HuH-7 (cell line): Measurements from ENCODE around the gene ASXL1.

ENCODE experiments used
- DNase-seq: peaks from one replicate; pipeline ENCODE4 v3.0.0; 2011; ENCODE audit warnings: low spot score

The ASXL1 gene

GRCh38 chr20:32411955-32412706 is 54.0 kb downstream of the ASXL1 start:
- DNase-seq, result no peak

GRCh38 chr20:32415494-32415893 is 57.4 kb downstream of the ASXL1 start:
- no peak for DNase-seq

- no peak for DNase-seq
These were observed 58.1 kb downstream of the ASXL1 start for GRCh38 chr20:32416206-32416605.

GRCh38 chr20:32418376-32418775 is 60.2 kb downstream of the ASXL1 start:
- DNase-seq, result no peak

DNA sequence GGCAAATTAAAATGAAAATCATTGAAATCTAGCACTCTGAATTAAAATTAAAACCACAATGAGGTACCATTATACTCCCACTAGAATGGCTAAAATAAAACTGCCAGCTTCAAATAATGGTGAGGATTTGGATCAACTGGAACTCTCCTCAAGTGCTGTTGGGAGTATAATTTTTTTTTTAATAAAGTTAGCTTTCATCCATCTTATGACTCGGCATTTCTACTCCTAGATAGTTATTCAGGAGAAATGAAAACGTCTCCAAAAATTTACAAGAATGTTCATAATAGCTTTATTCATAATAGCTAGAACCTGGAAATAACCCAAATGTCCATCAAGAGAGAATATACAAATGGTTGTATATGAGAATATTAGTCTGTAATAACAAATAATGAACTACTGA is 63.2 kb downstream of the ASXL1 start:
- DNase-seq, result no peak

DNA sequence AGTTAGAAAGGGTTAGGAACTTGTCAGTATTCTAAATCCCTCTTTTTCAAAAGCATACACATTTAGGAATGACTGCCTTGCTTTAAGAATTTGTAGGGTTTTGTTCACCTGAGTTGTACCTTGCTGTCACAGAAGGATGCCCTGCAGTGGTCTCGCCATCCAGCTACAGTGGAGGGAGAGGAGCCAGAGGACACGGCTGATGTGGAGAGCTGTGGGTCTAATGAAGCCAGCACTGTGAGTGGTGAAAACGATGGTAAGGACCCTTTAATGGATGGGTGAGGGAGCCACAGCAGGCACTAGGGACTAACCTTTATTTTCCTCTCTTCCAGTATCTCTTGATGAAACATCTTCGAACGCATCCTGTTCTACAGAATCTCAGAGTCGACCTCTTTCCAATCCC is 69.9 kb downstream of the ASXL1 start:
- peak; percentile 7 for DNase-seq

DNA sequence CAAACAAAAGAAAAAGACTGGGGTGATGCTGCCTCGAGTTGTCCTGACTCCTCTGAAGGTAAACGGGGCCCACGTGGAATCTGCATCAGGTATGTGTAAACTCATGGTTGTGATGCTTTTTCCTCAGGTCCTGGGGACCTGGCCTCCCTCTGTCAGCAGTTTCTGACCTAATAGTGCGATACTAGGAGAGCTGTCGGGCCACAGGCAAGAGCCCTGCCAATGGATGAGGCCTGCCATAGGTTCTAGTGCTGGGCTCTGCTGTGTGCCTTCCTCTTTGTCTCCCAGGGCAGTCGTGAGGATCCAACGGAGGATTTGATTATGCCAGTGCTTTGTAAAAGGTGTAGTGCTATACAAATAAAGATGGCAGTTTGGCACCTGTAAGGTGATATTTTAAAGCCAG is 71.2 kb downstream of the ASXL1 start:
- peak; percentile 5 for DNase-seq

DNA sequence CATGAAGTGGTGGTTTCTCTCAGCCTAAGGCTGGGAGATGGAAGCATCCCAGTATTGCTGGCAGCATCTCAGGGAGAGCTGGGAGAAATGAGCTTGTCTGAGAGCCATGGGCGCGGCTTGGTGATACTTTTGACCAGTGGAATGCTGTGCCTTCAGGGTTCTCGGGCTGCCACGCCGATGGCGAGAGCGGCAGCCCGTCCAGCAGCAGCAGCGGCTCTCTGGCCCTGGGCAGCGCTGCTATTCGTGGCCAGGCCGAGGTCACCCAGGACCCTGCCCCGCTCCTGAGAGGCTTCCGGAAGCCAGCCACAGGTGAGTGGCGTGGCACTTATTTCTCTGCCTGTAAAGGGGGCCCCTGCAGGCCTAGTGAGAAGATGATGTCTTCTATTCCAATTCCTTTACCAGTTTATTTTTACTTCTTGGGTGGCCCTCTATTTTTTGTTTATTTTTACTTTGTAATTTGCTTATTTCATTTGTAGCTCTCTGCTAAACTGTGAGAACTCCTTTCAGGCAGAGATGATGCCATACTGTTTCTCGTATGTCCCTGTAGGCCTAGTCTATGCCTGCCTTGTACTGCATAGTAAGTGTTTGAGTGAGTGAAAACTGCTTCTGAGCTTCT is 71.7 kb downstream of the ASXL1 start:
- peak; percentile 3 for DNase-seq

GRCh38 chr20:32431457-32431856 is 73.3 kb downstream of the ASXL1 start:
- DNase-seq, result no peak

DNA sequence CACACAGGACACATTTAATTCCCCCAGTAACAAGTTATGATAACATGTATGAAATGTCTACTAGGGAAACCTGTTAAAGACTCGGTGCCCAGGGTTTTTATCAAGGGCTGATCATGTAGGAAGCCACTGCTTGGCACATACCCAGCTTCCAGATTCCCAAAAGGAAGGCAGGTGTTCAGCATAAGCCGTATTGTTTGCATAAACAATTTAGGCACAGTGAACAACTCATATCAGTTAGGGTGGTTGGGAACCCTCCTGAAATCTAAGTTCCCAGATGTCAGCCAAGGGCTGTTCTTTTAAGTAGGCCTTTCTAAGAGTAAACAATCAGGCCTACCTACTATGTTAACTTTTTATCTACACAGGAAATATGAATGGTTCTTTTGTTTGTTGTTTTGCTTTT is 74.1 kb downstream of the ASXL1 start:
- peak; percentile 3 for DNase-seq

DNA sequence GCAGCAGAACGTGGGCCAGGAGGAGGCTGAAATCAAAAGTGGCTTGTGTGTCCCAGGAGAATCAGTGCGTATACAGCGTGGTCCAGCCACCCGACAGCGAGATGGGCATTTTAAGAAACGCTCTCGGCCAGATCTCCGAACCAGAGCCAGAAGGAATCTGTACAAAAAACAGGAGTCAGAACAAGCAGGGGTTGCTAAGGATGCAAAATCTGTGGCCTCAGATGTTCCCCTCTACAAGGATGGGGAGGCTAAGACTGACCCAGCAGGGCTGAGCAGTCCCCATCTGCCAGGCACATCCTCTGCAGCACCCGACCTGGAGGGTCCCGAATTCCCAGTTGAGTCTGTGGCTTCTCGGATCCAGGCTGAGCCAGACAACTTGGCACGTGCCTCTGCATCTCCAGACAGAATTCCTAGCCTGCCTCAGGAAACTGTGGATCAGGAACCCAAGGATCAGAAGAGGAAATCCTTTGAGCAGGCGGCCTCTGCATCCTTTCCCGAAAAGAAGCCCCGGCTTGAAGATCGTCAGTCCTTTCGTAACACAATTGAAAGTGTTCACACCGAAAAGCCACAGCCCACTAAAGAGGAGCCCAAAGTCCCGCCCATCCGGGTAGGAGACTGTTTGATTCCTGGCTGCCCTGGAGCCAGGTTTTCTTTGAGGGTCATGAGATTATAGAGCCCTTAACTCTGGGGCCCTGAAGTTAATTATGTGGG is 75.3 kb downstream of the ASXL1 start:
- peak; percentile 17 for DNase-seq

- DNase-seq, result no peak
These were observed 76.3 kb downstream of the ASXL1 start for GRCh38 chr20:32434434-32434833.

GRCh38 chr20:32435449-32436107 is 77.4 kb downstream of the ASXL1 start:
- DNase-seq, result no peak

- no peak for DNase-seq
These were observed 78.2 kb downstream of the ASXL1 start for GRCh38 chr20:32436142-32436861.

DNA sequence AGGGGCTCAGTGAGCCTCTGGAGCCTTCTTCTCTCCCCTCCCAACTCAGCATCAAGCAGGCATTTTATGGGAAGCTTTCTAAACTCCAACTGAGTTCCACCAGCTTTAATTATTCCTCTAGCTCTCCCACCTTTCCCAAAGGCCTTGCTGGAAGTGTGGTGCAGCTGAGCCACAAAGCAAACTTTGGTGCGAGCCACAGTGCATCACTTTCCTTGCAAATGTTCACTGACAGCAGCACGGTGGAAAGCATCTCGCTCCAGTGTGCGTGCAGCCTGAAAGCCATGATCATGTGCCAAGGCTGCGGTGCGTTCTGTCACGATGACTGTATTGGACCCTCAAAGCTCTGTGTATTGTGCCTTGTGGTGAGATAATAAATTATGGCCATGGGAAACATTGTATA is 78.8 kb downstream of the ASXL1 start:
- DNase-seq, result no peak

GRCh38 chr20:32437391-32438074 is 79.4 kb downstream of the ASXL1 start:
- no peak for DNase-seq

GRCh38 chr20:32438331-32438858 is 80.3 kb downstream of the ASXL1 start:
- DNase-seq, result no peak

DNA sequence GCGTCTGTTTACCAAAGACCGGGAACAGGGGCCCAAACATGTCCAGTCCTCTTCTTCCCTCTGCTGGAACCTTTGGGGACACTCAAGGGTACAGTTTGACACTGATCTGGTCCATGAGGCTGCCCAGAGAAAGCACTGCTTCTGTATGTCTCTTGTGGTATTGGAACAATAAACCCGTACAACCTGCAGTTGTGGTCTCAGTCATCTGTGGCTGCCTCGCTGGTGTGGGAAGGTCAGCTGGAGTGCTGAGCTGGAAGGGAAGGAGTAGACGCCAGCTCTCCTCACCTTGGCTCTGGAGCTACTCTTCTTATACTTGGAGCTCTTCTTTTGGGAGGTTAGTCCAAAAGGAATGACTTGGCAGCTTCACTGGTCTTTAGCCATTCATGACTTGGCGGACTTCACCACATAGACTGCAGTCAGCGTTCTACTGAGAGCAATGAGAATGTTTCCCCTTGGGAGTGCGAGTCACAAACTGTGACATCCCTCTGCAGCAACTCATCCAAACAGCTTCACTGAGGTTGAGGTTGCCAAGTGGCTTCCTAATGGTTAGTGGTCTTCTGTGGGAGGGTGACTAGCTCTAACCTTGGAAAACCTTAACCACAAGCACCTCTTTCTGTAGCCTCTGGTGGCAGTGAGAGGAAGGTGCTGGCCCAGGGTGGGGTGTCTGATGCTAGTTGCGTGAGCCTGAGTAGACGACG is 81.2 kb downstream of the ASXL1 start:
- no peak for DNase-seq

DNA sequence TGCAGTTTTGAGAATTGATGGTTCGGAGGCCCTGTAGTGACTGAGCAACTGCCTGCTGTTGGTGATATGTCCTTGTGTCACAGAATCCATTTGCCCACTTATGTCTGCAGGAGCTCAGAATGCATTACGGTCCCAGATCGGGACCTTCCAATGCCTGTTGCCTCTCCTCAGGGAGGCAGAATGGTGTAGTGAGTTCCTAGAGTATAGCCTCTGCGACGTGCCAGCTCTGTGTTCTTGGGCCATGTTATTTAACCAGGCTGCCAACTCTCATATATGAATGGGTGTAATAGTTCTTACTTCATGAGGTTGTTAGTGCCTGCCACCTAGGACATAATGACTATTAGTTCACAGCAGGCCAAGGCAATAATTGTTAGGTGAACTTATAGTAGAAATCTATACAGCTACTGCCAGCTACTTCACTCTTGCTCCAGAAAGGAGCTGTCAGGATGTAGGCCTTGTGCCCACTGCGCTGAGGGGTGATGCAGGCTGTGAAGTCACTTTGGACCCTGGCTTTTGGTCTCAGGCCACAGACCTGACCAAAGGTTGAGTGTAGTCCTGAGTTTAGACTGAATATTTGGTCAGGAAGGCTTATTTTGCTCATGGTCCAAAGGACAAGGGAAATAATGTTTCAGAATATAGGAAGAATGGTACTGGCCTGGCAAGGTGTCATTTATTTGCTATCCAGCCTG is 82.1 kb downstream of the ASXL1 start:
- DNase-seq, result no peak

- DNase-seq, result no peak
These were observed 82.6 kb downstream of the ASXL1 start for GRCh38 chr20:32440758-32441078.
